ENCODE measurements around the gene UHRF1. TPM values are rescaled to one million over a fixed set of nuclear protein-coding genes. Genes with fewer than 3 reads are reported as not detected.
"Not testable (repeated sequence)": the region's sequence is repeated elsewhere in the genome, so short reads cannot be mapped to it uniquely, and the experiment has no call there.

Gene UHRF1
- total RNA-seq, 1 donor: 34.1 TPM

DNA sequence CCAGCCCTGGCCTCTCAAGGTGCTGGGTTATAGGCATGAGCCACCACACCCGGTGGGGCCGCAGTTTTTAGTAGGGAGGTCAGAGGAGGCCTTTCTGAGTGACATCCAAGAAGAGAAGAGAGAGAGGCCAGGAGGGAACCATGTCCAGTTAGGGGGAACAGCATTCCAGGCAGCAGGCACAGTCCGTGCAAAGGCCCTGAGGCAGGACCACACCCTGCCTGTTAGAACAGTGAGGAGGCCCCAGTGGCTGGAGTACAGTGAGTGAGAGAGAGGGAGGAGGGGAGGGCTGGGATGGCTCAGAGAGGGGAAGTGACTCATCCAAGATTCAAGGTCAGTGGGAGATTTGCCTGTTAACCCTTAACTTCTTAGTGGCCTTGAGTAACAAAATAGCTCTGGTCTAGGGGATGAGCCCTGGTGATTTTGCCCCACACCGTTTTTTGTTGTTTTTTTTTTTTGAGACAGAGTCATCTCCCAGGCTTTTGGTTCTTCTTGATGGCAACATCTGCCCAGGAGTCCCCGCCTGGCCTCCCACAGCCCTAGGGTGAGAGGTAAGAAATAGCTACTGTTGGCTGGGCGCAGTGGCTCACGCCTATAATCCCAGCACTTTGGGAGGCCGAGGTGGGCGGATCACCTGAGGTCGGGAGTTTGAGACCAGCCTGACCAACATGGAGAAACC lies 39.1 kb upstream of the UHRF1 start:
- TF ChIP-seq, protein P1, sequence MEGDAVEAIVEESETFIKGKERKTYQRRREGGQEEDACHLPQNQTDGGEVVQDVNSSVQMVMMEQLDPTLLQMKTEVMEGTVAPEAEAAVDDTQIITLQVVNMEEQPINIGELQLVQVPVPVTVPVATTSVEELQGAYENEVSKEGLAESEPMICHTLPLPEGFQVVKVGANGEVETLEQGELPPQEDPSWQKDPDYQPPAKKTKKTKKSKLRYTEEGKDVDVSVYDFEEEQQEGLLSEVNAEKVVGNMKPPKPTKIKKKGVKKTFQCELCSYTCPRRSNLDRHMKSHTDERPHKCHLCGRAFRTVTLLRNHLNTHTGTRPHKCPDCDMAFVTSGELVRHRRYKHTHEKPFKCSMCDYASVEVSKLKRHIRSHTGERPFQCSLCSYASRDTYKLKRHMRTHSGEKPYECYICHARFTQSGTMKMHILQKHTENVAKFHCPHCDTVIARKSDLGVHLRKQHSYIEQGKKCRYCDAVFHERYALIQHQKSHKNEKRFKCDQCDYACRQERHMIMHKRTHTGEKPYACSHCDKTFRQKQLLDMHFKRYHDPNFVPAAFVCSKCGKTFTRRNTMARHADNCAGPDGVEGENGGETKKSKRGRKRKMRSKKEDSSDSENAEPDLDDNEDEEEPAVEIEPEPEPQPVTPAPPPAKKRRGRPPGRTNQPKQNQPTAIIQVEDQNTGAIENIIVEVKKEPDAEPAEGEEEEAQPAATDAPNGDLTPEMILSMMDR (IDR thresholded peaks at IDR 0.05; ENCODE audit: insufficient read depth, low read depth, low read length): no peak
- no peak overlapping the region for H3K4me3 ChIP-seq (ENCODE audit: low read depth, low read length)
- DNase-seq (ENCODE audit: low read depth): peak; percentile 93

DNA sequence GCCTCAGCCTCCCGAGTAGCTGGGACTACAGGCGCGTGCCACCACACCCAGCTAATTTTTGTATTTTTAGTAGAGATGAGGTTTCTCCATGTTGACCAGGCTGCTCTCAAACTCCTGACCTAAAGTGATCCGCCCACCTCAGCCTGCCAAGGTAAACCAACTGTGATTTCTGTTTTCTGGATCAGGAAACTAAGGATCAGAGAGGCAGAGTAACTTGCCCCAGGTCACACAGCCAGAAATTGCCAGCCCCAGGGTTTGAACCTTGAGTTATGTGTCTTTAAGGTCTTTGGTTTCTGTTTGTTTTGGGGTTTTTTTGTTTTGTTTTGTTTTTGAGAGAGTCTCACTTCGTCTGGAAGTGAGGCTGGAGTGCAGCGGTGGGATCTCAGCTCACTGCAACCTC lies 37.6 kb upstream of the UHRF1 start:
- H3K4me3 ChIP-seq (ENCODE audit: low read depth, low read length): no peak overlapping the region
- TF ChIP-seq, protein P1 (IDR thresholded peaks at IDR 0.05; ENCODE audit: insufficient read depth, low read depth, low read length): no peak
- no peak for DNase-seq (ENCODE audit: low read depth)

DNA sequence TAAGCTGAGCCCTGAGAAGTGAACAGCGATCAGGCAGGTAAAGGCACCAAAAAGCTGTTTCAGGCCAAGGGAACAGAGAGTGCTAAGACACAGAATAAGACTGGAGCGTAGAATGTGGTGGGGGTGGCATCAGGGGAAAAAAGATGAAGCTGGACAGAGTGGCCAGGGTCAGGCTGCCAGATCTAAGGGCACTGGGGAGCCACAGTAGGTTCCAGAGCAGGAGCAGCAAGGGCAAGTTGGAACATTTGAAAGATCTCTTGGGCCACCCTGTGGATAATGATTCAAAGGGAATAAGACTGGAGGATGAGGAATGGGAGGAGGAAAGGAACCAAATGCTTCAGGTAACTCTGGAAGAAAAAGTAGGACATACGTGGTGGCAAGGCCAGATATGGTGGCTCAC lies 35.4 kb upstream of the UHRF1 start:
- DNase-seq (ENCODE audit: low read depth): no peak
- TF ChIP-seq, protein P1 (IDR thresholded peaks at IDR 0.05; ENCODE audit: insufficient read depth, low read depth, low read length): no peak
- H3K4me3 ChIP-seq (ENCODE audit: low read depth, low read length): no peak overlapping the region

DNA sequence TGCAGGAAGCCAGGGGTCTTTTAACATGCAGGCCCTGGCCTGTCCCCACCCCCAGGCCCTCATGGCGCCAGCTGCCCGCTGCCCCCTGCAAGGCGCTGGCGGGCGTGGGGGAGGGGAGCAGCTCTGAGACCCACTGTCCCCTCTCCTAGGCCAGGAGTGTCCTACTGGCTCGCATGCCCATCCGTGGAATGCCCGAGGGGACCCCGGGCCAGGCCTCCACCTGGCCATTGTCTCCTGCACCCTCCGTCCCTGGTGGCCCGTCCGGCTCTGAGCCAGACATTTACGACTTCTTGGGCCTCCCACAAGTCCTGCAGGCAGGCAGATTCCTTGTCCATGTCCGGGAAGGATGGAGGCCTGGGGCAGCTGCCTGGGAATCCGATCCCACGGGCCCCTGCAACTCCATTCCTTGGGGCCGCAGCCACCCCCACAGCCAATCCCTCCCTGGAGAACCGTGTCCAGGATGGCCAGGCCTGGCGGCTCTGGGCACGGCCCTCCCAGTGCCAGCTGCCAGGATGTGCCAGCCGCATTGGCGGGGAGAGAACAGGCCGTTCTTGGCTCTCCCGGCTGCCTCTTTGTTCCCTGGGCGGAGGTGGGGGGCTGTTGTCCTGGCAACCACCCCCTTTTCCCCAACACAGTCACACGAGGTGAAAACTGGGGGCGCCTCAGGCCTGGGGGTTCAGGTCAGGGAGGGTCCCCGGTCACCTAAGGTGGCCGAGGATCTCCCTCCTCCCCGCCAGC lies 31.4 kb upstream of the UHRF1 start:
- DNase-seq (ENCODE audit: low read depth): peak; percentile 13
- TF ChIP-seq, protein P1 (IDR thresholded peaks at IDR 0.05; ENCODE audit: insufficient read depth, low read depth, low read length): no peak
- H3K4me3 ChIP-seq (ENCODE audit: low read depth, low read length): no peak overlapping the region

DNA sequence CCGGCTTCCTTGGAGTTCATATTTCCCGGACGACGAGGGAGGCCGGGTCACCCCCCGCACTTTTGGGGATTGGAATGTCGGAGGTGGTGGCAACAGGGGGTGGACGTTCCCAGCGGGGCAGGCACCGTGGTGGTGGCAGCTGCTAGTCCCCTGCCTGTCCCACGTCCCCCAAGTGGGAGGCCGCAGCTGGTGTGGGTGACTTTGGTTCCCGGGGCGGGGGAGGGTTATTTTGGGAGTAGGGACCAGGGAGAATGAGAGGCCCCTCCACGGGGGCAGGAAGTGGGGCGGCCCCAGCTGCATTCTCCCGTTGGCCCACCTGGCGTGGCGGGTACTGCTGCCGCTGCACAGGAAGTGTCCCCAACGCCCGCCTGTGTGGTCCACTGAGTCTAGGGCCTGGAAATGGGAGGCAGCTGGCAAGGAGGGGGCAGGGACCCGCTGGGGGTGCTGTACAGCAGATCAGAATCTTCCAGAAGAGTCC lies 30.8 kb upstream of the UHRF1 start:
- TF ChIP-seq, protein P1 (IDR thresholded peaks at IDR 0.05; ENCODE audit: insufficient read depth, low read depth, low read length): no peak
- no peak overlapping the region for H3K4me3 ChIP-seq (ENCODE audit: low read depth, low read length)
- no peak for DNase-seq (ENCODE audit: low read depth)

DNA sequence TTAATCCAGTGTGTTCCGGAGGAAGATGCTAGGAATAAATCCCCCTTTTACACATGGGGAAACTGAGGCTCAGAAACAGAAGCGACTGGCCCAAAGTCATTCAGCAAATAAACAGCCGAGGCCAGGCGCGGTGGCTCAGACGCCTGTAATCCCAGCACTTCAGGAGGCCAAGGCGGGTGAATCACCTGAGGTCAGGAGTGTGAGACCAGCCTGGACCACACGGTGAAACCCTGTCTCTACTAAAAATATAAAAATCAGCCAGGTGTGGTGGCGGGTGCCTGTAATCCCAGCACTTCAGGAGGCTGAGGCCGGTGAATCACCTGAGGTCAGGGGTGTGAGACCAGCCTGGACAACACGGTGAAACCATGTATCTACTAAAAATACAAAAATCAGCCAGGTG lies 30.3 kb upstream of the UHRF1 start:
- H3K4me3 ChIP-seq (ENCODE audit: low read depth, low read length): no peak overlapping the region
- TF ChIP-seq, protein P1 (IDR thresholded peaks at IDR 0.05; ENCODE audit: insufficient read depth, low read depth, low read length): no peak
- DNase-seq (ENCODE audit: low read depth): no peak

DNA sequence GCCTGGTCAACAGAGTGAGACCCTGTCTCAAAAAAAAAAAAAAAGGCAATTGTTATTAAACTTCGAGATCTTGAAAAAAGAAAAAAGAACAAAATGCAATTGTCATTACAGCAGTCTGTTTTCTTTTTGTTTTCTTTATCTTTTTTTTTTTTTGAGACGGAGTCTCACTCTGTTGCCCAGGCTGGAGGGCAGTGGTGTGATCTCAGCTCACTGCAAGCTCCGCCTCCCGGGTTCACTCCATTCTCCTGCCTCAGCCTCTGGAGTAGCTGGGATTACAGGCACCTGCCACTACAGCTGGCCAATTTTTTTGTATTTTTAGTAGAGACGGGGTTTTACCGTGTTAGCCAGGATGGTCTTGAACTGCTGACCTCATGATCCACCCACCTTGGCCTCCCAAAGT lies 26.4 kb upstream of the UHRF1 start:
- DNase-seq (ENCODE audit: low read depth); H3K4me3 ChIP-seq (ENCODE audit: low read depth, low read length): not testable (repeated sequence)

DNA sequence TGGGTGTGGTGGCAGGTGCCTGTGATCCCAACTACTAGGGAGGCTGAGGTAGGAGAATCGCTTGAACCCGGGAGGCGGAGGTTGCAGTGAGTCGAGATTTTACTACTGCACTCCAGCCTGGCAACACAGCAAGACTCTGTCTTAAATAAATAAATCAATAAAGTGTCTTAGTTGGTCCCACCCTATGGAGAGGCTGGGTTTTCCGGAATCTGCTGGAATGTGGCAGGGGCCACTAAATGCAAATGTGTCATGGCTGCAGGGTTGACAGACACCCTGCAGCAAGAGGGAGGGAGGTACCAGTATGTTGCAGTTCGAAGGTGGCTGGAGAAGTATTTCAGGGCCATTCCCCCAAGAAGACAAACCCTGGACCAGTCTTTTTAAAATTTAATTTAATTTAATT lies 24.3 kb upstream of the UHRF1 start:
- H3K4me3 ChIP-seq (ENCODE audit: low read depth, low read length); DNase-seq (ENCODE audit: low read depth): not testable (repeated sequence)

DNA sequence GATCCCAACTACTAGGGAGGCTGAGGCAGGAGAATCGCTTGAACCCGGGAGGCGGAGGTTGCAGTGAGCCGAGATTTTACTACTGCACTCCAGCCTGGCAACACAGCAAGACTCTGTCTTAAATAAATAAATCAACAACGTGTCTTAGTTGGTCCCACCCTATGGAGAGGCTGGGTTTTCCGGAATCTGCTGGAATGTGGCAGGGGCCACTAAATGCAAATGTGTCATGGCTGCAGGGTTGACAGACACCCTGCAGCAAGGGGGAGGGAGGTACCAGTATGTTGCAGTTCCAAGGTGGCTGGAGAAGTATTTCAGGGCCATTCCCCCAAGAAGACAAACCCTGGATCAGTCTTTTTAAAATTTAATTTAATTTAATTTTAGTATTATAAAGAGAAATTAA lies 21.5 kb upstream of the UHRF1 start:
- H3K4me3 ChIP-seq (ENCODE audit: low read depth, low read length); DNase-seq (ENCODE audit: low read depth): not testable (repeated sequence)

All from fibroblast of villous mesenchyme (primary cell).